Measurements from ENCODE around the gene IGSF21. TPM values are rescaled to one million over a fixed set of nuclear protein-coding genes. Genes with fewer than 3 reads are reported as not detected.

Gene IGSF21
- polyA plus RNA-seq, 3 donors = not detected

- Mint-ChIP-seq H3K4me3 (no peak overlapping the region), H3K27ac (no peak overlapping the region)
Measured at GRCh38 chr1:18362150-18362549, 254.6 kb downstream of the IGSF21 start.

GRCh38 chr1:18363436-18363835, 255.8 kb downstream of the IGSF21 start:
- no peak overlapping the region for H2AFZ ChIP-seq (ENCODE audit: insufficient read depth, low read depth, low read length, poor library complexity, severe bottlenecking)
- Mint-ChIP-seq H3K27ac (peak overlapping the region in 1 of 7 donors; percentile 70), H3K36me3 (no peaks in the 10 kb centered on the region), H3K9me3 (peaks cover 0 to 5% (median 1%) of the 10 kb centered on the region in 7 donors), H3K27me3 (ENCODE audit: low read depth in 3 of 3) (peaks cover 1 to 9% (median 2%) of the 10 kb centered on the region in 3 donors), H3K4me3 (no peak overlapping the region), H3K4me1 (no peaks in the 10 kb centered on the region)
- no peak for TF ChIP-seq CTCF (IDR thresholded peaks at IDR 0.05)
- H3K9ac ChIP-seq (ENCODE audit: insufficient read depth, low read length, poor library complexity, severe bottlenecking) = no peak overlapping the region
- no peak for DNase-seq
- H4K20me1 ChIP-seq (ENCODE audit: insufficient read depth, low read length) = no peaks in the 10 kb centered on the region
- no peaks in the 10 kb centered on the region for H3K36me3 ChIP-seq (replicated peaks in 1 of 2; ENCODE audit: control insufficient read depth in 1 of 2, insufficient read depth in 2 of 2, low read length in 2 of 2)
- no peaks in the 10 kb centered on the region for H3K27me3 ChIP-seq (ENCODE audit: control insufficient read depth in 2 of 2, insufficient read depth in 2 of 2, low read length in 2 of 2)
- H3K79me2 ChIP-seq (ENCODE audit: insufficient read depth, low read length) = no peaks in the 10 kb centered on the region
- no peak overlapping the region for H3K27ac ChIP-seq (ENCODE audit: low read depth in 1 of 2, low read length in 2 of 2)
- intact Hi-C loops (cut with micrococcal nuclease) = no loop called here
- H3K4me1 ChIP-seq (ENCODE audit: control insufficient read depth in 1 of 2, insufficient read depth in 2 of 2, low read length in 2 of 2) = no peaks in the 10 kb centered on the region
- no peaks in the 10 kb centered on the region for H3K9me3 ChIP-seq (replicated peaks in 1 of 2; ENCODE audit: control insufficient read depth in 1 of 2, insufficient read depth in 1 of 2, low read length in 2 of 2)
- H3K4me3 ChIP-seq (replicated peaks in 1 of 3; ENCODE audit: low read depth in 2 of 3, low read length in 3 of 3) = no peak overlapping the region
- H3K4me2 ChIP-seq (replicated peaks; ENCODE audit: extremely low read depth, low read length, poor library complexity, severe bottlenecking) = no peak overlapping the region
- WGBS (ENCODE audit: insufficient coverage) = 100% methylated on average over 3 of the region's 3 CpGs

More at GRCh38 chr1:18362150-18362549, 254.6 kb downstream of the IGSF21 start:
- Histone ChIP-seq H3K4me3 (replicated peaks in 1 of 3; ENCODE audit: low read depth in 2 of 3, low read length in 3 of 3) (no peak overlapping the region), H3K36me3 (replicated peaks in 1 of 2; ENCODE audit: control insufficient read depth in 1 of 2, insufficient read depth in 2 of 2, low read length in 2 of 2) (no peaks in the 10 kb centered on the region), H3K9me3 (replicated peaks in 1 of 2; ENCODE audit: control insufficient read depth in 1 of 2, insufficient read depth in 1 of 2, low read length in 2 of 2) (no peaks in the 10 kb centered on the region), H2AFZ (ENCODE audit: insufficient read depth, low read depth, low read length, poor library complexity, severe bottlenecking) (no peak overlapping the region), H3K27ac (ENCODE audit: low read depth in 1 of 2, low read length in 2 of 2) (no peak overlapping the region), H4K20me1 (ENCODE audit: insufficient read depth, low read length) (no peaks in the 10 kb centered on the region), H3K9ac (ENCODE audit: insufficient read depth, low read length, poor library complexity, severe bottlenecking) (no peak overlapping the region), H3K79me2 (ENCODE audit: insufficient read depth, low read length) (no peaks in the 10 kb centered on the region), H3K4me2 (replicated peaks; ENCODE audit: extremely low read depth, low read length, poor library complexity, severe bottlenecking) (no peak overlapping the region), H3K4me1 (ENCODE audit: control insufficient read depth in 1 of 2, insufficient read depth in 2 of 2, low read length in 2 of 2) (no peaks in the 10 kb centered on the region), H3K27me3 (ENCODE audit: control insufficient read depth in 2 of 2, insufficient read depth in 2 of 2, low read length in 2 of 2) (no peaks in the 10 kb centered on the region)
- H3K27me3 Mint-ChIP-seq (ENCODE audit: low read depth in 3 of 3) = peaks cover 1 to 9% (median 4%) of the 10 kb centered on the region in 3 donors
- H3K36me3 Mint-ChIP-seq = no peaks in the 10 kb centered on the region
- no peak for TF ChIP-seq CTCF (IDR thresholded peaks at IDR 0.05)
- no peaks in the 10 kb centered on the region for H3K4me1 Mint-ChIP-seq
- H3K9me3 Mint-ChIP-seq = peaks cover 0 to 5% (median 1%) of the 10 kb centered on the region in 7 donors
- WGBS (ENCODE audit: insufficient coverage) = 72% methylated on average over 9 of the region's 9 CpGs
- intact Hi-C loops (cut with micrococcal nuclease) = no loop called here
- no peak for DNase-seq
